IPS-15b (cell line): ENCODE data around the gene SERPINE2.
A peak's percentile ranks its signal among the peaks of the same experiment; 100 is the strongest.

Experiments used
- H3K27me3 ChIP-seq: one replicate; pipeline ENCODE4 v1.6.1; 2013; ENCODE audit warnings: low read length; ENCODE audit not compliant: control insufficient read depth, insufficient read depth
- H3K36me3 ChIP-seq: one replicate; pipeline ENCODE4 v1.6.1; 2013; ENCODE audit warnings: low read length; ENCODE audit not compliant: control insufficient read depth, insufficient read depth
- H3K4me1 ChIP-seq: one replicate; pipeline ENCODE4 v1.6.1; 2013; ENCODE audit warnings: mild to moderate bottlenecking, low read length; ENCODE audit not compliant: control insufficient read depth, insufficient read depth
- H3K4me3 ChIP-seq: one replicate; pipeline ENCODE4 v1.5.1; 2013; ENCODE audit warnings: low read depth, low read length
- H3K9ac ChIP-seq: one replicate; pipeline ENCODE4 v1.6.1; 2013; ENCODE audit warnings: low read depth, mild to moderate bottlenecking, low read length
- H3K9me3 ChIP-seq: one replicate; pipeline ENCODE4 v1.6.1; 2013; ENCODE audit warnings: mild to moderate bottlenecking, low read length; ENCODE audit not compliant: control insufficient read depth, insufficient read depth

The SERPINE2 gene

DNA sequence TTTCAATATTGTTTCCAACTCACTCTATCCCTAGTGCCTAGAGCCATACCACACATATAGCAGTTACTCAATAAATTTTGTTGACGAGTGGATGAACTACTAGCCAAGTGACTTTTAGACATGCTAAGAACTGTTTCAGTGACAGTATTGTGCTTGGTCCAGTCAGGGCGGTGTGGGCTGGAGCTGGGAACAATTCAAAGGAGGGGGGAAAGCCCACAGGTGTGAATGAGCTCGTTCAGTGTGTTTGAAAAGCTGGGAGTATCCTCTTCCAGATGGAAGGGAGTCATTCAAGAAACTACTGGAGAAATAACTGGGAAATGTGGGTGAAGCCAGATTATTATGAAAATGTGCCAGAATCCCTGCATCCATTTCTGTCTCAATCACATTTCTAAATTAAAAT lies 1.7 kb upstream of the SERPINE2 start:
- Histone ChIP-seq H3K4me3 (no peak overlapping the region), H3K36me3 (no peaks in the 10 kb centered on the region), H3K9ac (no peak overlapping the region), H3K27me3 (peaks cover 48% of the 10 kb centered on the region), H3K4me1 (no peaks in the 10 kb centered on the region), H3K9me3 (no peaks in the 10 kb centered on the region)

DNA sequence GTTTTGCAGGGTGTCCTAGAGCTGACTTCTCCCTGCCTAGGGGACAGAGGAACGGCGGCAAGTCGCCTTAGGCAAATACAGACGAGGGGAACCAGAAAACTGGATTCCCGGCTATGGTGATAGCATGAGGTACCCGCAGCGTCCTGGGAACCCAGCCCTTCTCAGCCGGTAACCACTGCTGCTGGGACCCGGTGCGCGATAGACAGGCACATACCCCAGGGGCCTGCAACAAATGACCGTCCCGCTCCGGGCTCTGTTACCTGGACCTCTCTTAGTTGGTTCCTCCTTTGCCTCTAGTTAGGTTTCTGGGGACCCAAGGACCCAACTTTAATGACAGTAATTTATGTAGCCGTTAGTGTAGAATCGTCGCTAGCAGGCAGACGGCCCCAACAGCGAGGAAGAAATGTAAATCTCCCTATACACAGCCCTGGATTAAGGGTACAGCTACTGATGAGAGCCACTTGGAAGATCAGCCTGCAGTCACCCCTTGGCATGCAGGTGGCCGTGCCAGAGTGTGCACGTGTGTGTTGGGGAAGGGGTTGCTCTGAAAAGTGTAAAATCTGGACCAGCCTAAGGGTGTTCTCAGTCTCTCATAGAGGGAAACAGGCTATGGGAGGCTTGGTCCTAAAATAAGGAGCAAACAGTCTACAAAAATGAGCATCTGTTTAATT lies 819 bp upstream of the SERPINE2 start:
- Histone ChIP-seq H3K4me3 (peak overlapping the region; percentile 90), H3K9me3 (no peaks in the 10 kb centered on the region), H3K36me3 (no peaks in the 10 kb centered on the region), H3K4me1 (no peaks in the 10 kb centered on the region), H3K9ac (peak overlapping the region; percentile 32), H3K27me3 (peaks cover 48% of the 10 kb centered on the region)

DNA sequence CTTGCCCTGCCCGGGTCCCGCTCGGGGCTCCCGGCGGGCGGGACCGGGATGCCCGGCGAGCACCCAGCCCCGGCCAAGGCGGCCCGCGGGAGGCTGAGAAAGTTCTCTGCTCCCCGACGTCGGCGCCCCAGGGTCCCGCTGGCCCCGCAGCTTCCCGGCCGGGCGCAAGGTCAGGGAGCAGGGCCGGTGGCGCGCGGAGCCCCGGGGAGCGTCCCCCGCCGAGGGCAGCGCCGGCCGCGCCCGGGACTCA lies 331 bp downstream of the SERPINE2 start:
- peak overlapping the region; percentile 52 for H3K4me3 ChIP-seq
- peaks cover 6% of the 10 kb centered on the region for H3K4me1 ChIP-seq
- H3K36me3 ChIP-seq, result no peaks in the 10 kb centered on the region
- H3K9ac ChIP-seq, result no peak overlapping the region
- no peaks in the 10 kb centered on the region for H3K9me3 ChIP-seq
- H3K27me3 ChIP-seq, result peaks cover 48% of the 10 kb centered on the region

DNA sequence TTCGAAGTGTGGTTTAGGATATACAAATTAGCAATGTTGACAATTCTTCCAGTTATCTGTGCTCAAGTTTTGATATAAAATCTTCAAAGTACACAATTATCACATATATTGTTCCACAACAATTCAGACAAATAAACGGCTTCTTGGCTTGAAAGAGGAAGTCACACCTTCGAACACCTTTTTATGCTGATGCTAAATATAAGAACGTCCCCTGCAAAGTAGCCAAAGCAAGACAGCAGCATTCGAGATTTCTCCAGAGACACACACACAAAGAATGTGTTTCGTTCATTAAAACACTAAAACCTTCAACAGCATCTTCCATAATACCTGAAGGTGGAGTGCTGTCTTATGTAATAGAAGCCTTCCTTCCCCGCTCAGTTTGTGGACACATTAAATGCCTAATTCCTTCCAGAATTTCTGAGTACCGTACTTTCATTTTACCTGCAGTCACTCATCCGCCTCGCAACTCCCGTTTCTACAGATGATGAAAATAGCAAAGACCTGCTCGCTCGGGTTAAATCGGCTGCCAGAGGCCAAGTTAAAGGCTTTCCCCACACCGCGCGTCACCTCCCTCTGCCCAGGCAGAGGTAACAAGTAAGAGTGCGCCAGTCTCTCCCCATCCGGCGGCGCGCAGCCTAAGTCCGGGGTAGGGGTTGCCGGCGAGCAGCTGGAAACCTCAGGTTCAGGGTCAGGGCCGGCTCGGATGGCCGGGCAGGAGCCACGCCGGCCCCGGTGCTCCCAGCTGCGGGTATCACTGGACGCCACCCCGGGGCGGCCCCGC lies 847 bp downstream of the SERPINE2 start:
- H3K4me3 ChIP-seq, result peak overlapping the region; percentile 52
- no peaks in the 10 kb centered on the region for H3K9me3 ChIP-seq
- H3K36me3 ChIP-seq, result no peaks in the 10 kb centered on the region
- no peak overlapping the region for H3K9ac ChIP-seq
- H3K27me3 ChIP-seq, result peaks cover 45% of the 10 kb centered on the region
- peaks cover 6% of the 10 kb centered on the region for H3K4me1 ChIP-seq

DNA sequence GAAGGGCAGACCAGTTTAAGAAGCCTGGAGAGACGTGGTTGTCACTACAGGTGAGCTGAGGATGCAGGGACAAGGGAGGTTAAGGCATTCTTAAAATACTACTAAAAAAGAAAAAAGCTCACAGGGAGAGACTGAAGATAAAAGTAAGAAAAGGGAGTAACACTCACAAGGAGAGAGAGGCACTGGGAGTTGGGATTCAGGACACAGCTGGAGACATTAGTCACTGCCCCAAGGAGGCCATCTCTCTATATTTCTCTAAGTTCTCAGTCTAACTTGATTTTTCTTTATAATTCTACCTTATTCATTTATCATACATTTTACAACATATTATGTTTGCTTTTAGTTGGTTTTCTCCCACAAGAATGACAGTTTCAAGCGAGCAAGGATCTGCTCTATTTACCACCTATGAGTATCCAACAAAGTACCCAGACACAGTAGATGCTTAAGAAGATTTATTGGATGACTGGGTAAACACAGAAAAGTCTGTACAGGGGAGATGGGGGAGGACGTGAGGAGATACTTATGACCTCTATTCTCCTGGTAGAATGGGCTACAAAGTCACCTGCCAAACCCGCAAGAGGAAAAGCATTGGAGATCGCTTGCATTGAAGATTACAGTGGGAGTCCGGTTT lies 2.2 kb downstream of the SERPINE2 start:
- no peaks in the 10 kb centered on the region for H3K36me3 ChIP-seq
- peaks cover 36% of the 10 kb centered on the region for H3K27me3 ChIP-seq
- no peaks in the 10 kb centered on the region for H3K9me3 ChIP-seq
- H3K9ac ChIP-seq, result no peak overlapping the region
- H3K4me3 ChIP-seq, result peak overlapping the region; percentile 12
- H3K4me1 ChIP-seq, result peaks cover 18% of the 10 kb centered on the region

DNA sequence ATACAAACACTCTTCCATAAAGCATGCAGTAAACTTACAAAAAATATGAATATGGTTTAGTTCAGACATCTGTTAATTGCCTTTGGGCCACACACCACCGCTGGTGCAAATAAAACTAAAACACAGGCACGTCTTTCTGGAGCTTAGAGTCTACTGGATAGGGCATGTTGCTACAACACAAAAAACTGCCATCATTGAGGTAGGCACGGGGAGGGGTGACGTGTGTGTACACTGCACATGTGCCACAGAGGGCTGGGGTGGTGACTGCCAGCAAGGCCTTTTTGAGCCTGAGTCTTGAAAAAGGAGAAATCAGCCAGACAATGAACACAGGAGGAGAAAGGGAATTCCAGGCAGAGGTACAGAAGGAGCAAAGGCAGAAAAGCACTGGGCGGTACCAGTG lies 5.1 kb downstream of the SERPINE2 start:
- Histone ChIP-seq H3K27me3 (peaks cover 16% of the 10 kb centered on the region), H3K4me1 (peaks cover 20% of the 10 kb centered on the region), H3K4me3 (no peak overlapping the region), H3K9ac (no peak overlapping the region), H3K9me3 (no peaks in the 10 kb centered on the region), H3K36me3 (no peaks in the 10 kb centered on the region)

DNA sequence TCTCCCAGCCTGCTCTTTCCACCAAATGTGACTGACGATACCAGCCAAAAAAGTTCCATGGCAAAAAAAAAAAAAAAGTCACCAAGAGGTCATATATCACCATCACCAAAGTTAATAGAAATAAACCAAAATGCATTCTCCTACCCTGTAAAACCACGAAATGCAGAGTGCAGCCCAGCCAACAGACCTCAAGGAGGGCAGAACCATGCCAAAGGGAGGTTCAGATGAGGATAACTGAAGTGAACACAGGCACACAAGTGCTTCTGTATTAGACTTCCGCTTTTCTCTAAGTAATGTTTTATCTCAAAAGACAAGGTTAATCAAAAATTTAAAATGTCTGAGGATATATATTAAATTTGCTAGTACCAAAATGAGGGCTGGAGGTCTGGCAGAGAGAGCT lies 5.5 kb downstream of the SERPINE2 start:
- peaks cover 20% of the 10 kb centered on the region for H3K4me1 ChIP-seq
- no peak overlapping the region for H3K4me3 ChIP-seq
- H3K9ac ChIP-seq, result no peak overlapping the region
- H3K9me3 ChIP-seq, result no peaks in the 10 kb centered on the region
- peaks cover 19% of the 10 kb centered on the region for H3K27me3 ChIP-seq
- no peaks in the 10 kb centered on the region for H3K36me3 ChIP-seq

DNA sequence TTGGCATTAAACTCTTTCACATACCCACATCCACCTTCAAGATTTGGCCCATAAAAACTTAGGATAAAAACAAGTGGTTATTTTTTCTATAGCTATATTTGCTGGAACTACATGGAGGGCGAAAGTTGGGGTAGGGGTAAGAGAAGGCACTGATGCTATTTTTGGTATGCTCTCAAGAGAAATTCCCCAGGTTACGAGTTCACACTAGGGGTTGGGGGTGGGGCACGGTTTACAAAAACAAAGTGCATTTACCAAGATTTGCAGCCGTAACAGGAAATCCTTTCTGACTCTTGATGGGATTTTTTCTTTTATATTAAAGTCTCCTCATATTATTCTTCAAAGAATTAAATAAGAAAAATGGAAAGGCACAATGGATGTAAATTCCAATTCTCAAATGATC lies 6.8 kb downstream of the SERPINE2 start:
- Histone ChIP-seq H3K4me3 (no peak overlapping the region), H3K4me1 (peaks cover 26% of the 10 kb centered on the region), H3K27me3 (peaks cover 12% of the 10 kb centered on the region), H3K9me3 (no peaks in the 10 kb centered on the region), H3K36me3 (no peaks in the 10 kb centered on the region), H3K9ac (no peak overlapping the region)

DNA sequence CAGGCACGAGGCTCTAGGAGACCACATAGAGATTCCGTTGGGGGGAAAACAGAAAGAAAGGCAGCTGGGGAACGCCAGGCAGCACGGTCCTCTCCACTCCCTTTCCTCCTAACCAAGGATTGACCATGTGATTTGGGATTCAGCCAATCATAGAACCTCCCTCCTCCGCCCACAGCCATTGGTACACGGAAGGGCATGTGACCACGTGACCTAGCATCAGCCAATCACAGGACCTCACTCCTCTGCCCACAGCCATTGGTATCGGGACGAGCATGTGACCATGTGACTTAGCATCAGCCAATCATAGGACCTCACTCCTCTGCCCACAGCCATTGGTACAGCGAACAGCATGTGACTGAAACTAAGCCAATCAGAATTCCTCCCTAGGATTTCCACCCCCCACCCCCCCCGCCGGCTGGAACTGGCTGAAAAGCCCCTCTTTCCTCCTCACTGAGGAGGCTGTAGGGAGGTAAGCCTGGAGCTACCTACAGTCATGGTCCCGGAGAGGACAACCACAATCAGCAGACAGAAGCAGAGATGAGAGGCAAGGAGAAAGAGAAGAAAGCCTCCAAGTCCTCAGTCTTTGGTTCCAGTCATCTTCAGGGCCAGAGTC lies 7.6 kb downstream of the SERPINE2 start:
- Histone ChIP-seq H3K27me3 (peaks cover 5% of the 10 kb centered on the region), H3K4me3 (no peak overlapping the region), H3K36me3 (no peaks in the 10 kb centered on the region), H3K9ac (no peak overlapping the region), H3K9me3 (no peaks in the 10 kb centered on the region), H3K4me1 (peaks cover 33% of the 10 kb centered on the region)

DNA sequence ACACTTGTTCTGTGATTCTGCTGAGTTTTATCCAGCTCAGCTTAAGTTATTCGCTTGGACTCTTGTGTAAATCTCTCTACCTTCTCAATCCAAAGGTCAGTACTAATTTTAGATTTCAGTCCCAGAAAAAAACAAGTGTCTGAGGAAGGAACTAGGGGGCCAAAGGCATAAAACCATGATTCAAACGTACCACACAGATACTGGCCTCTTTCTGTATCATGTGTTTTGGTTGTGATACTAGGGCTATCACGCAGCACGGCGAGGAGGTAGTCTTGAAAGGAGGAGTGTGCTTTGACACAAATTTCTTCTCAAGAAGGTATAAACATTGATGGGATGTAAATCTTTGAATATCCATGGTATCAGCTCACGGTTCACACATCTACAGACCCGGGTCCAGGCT lies 8.3 kb downstream of the SERPINE2 start:
- Histone ChIP-seq H3K27me3 (peaks cover 8% of the 10 kb centered on the region), H3K9ac (no peak overlapping the region), H3K36me3 (no peaks in the 10 kb centered on the region), H3K9me3 (no peaks in the 10 kb centered on the region), H3K4me3 (no peak overlapping the region), H3K4me1 (peaks cover 39% of the 10 kb centered on the region)

DNA sequence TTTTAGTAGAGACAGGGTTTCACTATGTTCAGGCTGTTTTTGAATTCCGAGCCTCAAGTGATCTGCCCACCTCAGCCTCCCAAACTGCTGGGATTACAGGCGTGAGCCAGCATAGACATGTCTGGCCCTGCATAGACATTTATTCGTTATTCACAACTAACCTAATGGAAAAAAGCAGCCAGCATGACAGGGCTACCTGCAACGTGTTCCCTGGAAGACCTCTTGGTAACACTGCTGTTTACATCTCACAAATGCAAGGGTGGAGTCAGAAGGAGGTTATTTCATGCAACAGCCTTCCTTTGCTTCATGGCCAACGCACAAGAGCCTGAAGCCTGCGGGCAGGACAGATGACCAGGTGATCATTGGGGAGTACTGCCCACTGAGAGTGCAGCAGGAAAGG lies 9.2 kb downstream of the SERPINE2 start:
- Histone ChIP-seq H3K36me3 (no peaks in the 10 kb centered on the region), H3K4me1 (peaks cover 43% of the 10 kb centered on the region), H3K9ac (no peak overlapping the region), H3K4me3 (no peak overlapping the region), H3K27me3 (peaks cover 8% of the 10 kb centered on the region), H3K9me3 (no peaks in the 10 kb centered on the region)

DNA sequence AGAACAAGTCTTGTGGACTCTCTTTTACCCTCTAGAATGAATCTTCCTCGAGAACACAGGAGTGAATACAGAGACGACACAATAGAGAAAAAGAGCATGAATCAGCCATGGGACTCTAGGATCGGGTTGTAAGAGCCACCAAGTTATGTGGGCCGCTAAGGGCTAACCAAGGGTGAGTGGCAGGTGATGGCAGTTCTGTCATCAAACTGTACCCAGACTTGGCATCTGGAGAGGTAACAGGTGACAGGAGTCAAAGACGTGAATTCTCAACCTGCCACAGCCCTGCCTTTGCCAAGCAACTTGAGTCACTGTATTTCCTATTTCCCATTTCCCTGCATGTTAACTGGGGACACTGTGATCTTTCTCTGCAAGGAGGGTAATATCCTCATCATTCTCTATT lies 11.2 kb downstream of the SERPINE2 start:
- peaks cover 38% of the 10 kb centered on the region for H3K4me1 ChIP-seq
- H3K9me3 ChIP-seq, result no peaks in the 10 kb centered on the region
- H3K36me3 ChIP-seq, result no peaks in the 10 kb centered on the region
- H3K9ac ChIP-seq, result no peak overlapping the region
- no peak overlapping the region for H3K4me3 ChIP-seq
- peaks cover 8% of the 10 kb centered on the region for H3K27me3 ChIP-seq
